GM19351 (cell line): ENCODE measurements around the gene PLET1.
"Not testable (repeated sequence)": the region's sequence is repeated elsewhere in the genome, so short reads cannot be mapped to it uniquely, and the experiment has no call there.

Source experiments
- ATAC-seq: cut with Tn5 transposase; IDR thresholded peaks from one replicate; pipeline ENCODE4 v1.9.1; 2021; ENCODE audit warnings: mild to moderate bottlenecking, moderate library complexity; ENCODE audit not compliant: unreplicated experiment

The PLET1 gene

DNA sequence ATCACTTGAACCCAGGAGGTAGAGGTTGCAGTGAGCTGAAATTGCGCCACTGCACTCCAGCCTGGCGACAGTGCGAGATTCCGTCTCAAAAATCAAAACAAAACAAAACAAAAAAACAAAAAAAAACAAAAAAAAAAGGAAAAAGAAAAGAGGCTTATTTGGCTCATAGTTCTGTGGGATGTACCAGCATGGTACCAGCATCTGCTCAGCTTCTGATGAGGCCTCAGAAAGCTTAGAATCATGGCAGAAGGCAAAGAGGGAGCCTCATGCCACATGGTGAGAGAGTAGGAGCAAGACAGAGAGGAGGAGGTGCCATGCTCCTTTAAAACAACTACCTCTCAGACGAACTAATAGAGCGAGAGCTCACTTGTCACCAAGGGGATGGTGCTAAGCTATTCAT lies 45.0 kb downstream of the PLET1 start:
- no peak for ATAC-seq

GRCh38 chr11:112213753-112214152 lies 46.9 kb downstream of the PLET1 start:
- no peak for ATAC-seq

GRCh38 chr11:112212710-112213109 lies 48.0 kb downstream of the PLET1 start:
- ATAC-seq, result no peak

GRCh38 chr11:112212290-112212689 lies 48.4 kb downstream of the PLET1 start:
- ATAC-seq, result no peak

- ATAC-seq, result no peak
These were observed 49.1 kb downstream of the PLET1 start for GRCh38 chr11:112211536-112211935.

- no peak for ATAC-seq
These were observed 49.8 kb downstream of the PLET1 start for GRCh38 chr11:112210890-112211289.

DNA sequence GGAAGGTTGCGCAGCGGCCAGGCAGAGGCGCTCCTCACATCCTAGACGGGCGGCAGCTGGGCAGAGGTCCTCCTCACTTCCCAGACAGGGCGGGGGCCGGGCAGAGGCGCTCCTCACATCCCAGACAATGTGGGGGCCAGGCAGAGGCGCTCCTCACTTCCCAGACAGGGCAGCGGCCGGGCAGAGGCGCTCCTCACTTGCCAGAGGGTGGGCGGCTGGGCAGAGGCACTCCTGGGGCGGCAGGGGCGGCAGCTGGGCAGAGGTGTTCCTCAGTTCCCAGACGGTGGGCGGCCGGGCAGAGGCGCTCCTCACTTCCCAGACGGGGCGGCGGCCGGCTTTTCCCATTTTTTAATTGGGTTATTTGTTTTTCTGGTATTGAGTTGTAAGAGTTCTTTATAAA lies 54.6 kb downstream of the PLET1 start:
- ATAC-seq, result no peak

DNA sequence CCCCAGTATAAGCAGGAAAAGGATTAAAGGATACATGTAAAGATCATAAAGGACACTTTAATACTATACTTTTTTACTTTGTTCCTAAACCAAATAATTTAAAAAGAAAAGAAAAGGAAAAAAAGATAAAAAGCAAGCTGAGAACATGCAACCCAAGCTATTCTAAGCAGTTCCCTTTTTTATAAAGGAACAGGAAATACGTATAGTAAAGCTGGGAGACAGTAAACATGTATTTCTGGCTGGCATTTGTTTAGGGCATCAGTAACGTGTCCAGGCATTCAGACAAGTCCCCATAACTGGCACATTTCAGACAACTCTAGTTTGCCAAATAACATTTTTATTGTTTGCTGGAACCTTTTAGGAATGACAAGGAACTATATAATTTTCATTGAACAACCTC lies 60.4 kb downstream of the PLET1 start:
- ATAC-seq, result no peak

DNA sequence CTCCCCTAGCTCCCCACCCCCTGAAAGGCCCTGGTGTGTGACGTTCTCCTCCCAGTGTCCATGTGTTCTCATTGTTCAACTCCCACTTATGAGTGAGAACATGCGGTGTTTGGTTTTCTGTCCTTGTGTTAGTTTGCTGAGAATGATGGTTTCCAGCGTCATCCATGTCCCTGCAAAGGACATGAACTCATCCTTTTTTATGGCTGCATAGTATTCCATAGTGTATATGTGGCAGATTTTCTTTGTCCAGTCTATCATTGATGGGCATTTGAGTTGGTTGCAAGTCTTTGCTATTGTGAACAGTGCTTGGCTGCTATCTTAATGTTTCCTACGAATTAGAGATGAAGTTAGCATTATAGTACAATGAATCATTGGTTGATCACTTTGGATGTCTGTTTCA lies 61.6 kb downstream of the PLET1 start:
- not testable (repeated sequence) for ATAC-seq
